ENCODE results near the gene NSUN6.

NSUN6 gene

GRCh38 chr10:18556522-18557147, 94.8 kb downstream of the NSUN6 start:
- no peak overlapping the region for H3K4me3 ChIP-seq (ENCODE audit: low read length)
- H3K9me3 ChIP-seq (ENCODE audit: low read length) = peaks cover 15% of the 10 kb centered on the region
- no peaks in the 10 kb centered on the region for H3K4me1 ChIP-seq (ENCODE audit: insufficient read depth, low read length)
- no peaks in the 10 kb centered on the region for H3K27me3 ChIP-seq (ENCODE audit: insufficient read depth, low read length)
- H3K36me3 ChIP-seq (ENCODE audit: insufficient read depth, low read length) = peaks cover 2% of the 10 kb centered on the region
- no peak overlapping the region for H2AFZ ChIP-seq (ENCODE audit: low read depth, low read length)

DNA sequence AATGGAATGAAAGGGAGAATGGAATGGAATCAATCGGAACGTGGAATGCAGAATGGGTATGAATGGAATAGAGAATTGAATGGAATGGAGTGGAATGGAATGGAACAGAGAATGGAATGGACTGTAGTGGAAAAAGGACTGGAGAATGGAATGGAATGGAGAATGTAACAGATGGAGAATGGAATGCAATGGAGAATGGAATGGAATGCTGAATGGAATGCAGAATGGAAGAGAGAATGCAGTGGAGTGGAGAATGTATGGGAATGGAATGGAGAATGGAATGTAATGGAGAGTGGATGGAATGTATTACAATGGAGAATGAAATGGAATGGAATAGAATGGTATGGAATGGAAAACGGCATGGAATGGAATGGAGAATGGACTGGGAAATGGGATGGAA, 96.9 kb downstream of the NSUN6 start:
- Histone ChIP-seq H3K4me1 (ENCODE audit: insufficient read depth, low read length) (no peaks in the 10 kb centered on the region), H3K9me3 (ENCODE audit: low read length) (peaks cover 13% of the 10 kb centered on the region), H3K36me3 (ENCODE audit: insufficient read depth, low read length) (peaks cover 13% of the 10 kb centered on the region), H3K27me3 (ENCODE audit: insufficient read depth, low read length) (no peaks in the 10 kb centered on the region), H2AFZ (ENCODE audit: low read depth, low read length) (no peak overlapping the region), H3K4me3 (ENCODE audit: low read length) (no peak overlapping the region)

DNA sequence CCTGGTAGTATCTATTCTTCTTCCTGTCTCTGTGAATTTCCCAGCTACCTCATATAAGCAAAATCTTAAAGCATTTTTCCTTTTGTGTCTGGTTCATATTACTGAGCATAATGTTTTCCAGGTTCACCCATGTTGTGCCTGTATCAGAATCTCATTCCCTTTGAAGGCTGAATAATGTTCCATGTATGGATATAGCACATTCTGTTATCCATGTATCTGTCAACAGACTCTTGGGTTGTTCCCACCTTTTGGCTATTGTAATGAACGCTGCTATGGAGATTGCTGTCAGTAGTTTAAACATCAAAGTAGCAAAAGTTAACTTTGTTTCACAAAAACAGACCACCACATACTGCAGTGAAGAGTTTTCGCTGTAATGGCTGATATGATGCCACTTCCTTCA, 99.9 kb downstream of the NSUN6 start:
- Histone ChIP-seq H3K4me3 (ENCODE audit: low read length) (no peak overlapping the region), H3K36me3 (ENCODE audit: insufficient read depth, low read length) (peaks cover 16% of the 10 kb centered on the region), H3K4me1 (ENCODE audit: insufficient read depth, low read length) (no peaks in the 10 kb centered on the region), H2AFZ (ENCODE audit: low read depth, low read length) (no peak overlapping the region), H3K27me3 (ENCODE audit: insufficient read depth, low read length) (no peaks in the 10 kb centered on the region), H3K9me3 (ENCODE audit: low read length) (peaks cover 5% of the 10 kb centered on the region)

DNA sequence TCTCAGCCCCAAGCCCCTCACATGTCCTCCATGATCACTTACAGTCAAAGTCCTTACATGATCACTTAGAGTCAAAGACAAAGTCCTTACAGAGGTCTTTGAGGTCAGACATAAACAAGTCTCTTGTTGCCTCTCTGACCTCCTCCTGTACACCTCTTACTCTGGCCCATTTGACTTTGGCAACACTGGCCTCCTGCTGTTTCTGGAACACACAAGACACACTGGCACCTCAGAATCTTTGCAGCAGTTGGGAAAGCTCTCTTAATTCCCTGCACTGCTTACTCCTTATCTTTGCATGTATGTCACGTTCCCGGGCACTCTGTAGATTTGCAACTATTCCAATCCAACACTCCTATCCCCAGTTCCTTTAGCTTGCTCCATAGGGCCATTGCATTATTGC, 102.3 kb downstream of the NSUN6 start:
- no peaks in the 10 kb centered on the region for H3K27me3 ChIP-seq (ENCODE audit: insufficient read depth, low read length)
- no peak overlapping the region for H3K4me3 ChIP-seq (ENCODE audit: low read length)
- H3K36me3 ChIP-seq (ENCODE audit: insufficient read depth, low read length) = peaks cover 16% of the 10 kb centered on the region
- no peaks in the 10 kb centered on the region for H3K9me3 ChIP-seq (ENCODE audit: low read length)
- no peak overlapping the region for H2AFZ ChIP-seq (ENCODE audit: low read depth, low read length)
- H3K4me1 ChIP-seq (ENCODE audit: insufficient read depth, low read length) = peaks cover 13% of the 10 kb centered on the region

GRCh38 chr10:18545621-18546305, 105.6 kb downstream of the NSUN6 start:
- no peaks in the 10 kb centered on the region for H3K27me3 ChIP-seq (ENCODE audit: insufficient read depth, low read length)

DNA sequence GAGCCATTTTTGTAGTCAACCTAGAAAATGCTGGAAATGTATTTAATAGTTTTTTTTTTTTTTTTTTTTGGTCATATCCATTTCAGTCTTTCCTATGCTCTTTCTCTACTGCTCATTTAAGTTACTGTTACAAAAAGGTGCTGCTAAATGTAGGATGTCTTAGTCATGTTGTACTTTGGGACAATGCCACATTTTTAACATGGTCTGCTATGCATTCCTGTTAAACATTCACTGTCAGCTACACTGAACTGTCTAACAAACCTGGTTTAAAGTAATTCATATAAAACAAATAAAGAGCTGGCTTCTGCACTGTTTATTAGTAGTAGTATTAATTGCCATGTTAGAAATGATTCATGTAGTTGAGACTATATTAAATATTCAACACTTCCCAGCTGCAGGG, 108.6 kb downstream of the NSUN6 start:
- Histone ChIP-seq H3K4me1 (ENCODE audit: insufficient read depth, low read length) (peaks cover 13% of the 10 kb centered on the region), H3K36me3 (ENCODE audit: insufficient read depth, low read length) (peaks cover 25% of the 10 kb centered on the region), H3K4me3 (ENCODE audit: low read length) (no peak overlapping the region), H2AFZ (ENCODE audit: low read depth, low read length) (no peak overlapping the region), H3K9me3 (ENCODE audit: low read length) (no peaks in the 10 kb centered on the region), H3K27me3 (ENCODE audit: insufficient read depth, low read length) (no peaks in the 10 kb centered on the region)

More at GRCh38 chr10:18545621-18546305, 105.6 kb downstream of the NSUN6 start:
- H3K36me3 ChIP-seq (ENCODE audit: insufficient read depth, low read length) = peaks cover 20% of the 10 kb centered on the region
- no peak overlapping the region for H2AFZ ChIP-seq (ENCODE audit: low read depth, low read length)
- no peak overlapping the region for H3K4me3 ChIP-seq (ENCODE audit: low read length)
- H3K4me1 ChIP-seq (ENCODE audit: insufficient read depth, low read length) = peaks cover 13% of the 10 kb centered on the region
- no peaks in the 10 kb centered on the region for H3K9me3 ChIP-seq (ENCODE audit: low read length)

DNA sequence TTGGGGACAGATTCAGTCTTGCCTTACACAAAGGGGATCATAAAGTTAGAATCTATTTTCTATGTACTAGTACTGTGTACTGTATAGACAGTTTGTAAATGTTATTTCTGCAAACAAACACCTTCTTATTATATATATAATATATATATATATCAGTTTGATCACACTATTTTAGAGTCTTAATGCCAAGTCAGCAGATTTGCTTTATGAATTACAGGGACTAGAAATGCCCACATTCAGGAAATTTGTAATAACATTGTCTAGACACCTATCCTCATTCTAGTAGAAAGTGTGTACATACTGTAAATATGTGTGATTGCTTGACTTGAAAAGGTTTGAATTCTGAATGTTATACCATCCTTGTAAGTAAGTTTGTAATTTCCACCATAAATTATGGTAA, 111.2 kb downstream of the NSUN6 start:
- H2AFZ ChIP-seq (ENCODE audit: low read depth, low read length) = no peak overlapping the region
- no peak overlapping the region for H3K4me3 ChIP-seq (ENCODE audit: low read length)
- peaks cover 2% of the 10 kb centered on the region for H3K4me1 ChIP-seq (ENCODE audit: insufficient read depth, low read length)
- no peaks in the 10 kb centered on the region for H3K27me3 ChIP-seq (ENCODE audit: insufficient read depth, low read length)
- H3K36me3 ChIP-seq (ENCODE audit: insufficient read depth, low read length) = peaks cover 25% of the 10 kb centered on the region
- no peaks in the 10 kb centered on the region for H3K9me3 ChIP-seq (ENCODE audit: low read length)

- H3K4me1 ChIP-seq (ENCODE audit: insufficient read depth, low read length) = no peaks in the 10 kb centered on the region
- H3K27me3 ChIP-seq (ENCODE audit: insufficient read depth, low read length) = no peaks in the 10 kb centered on the region
- H3K36me3 ChIP-seq (ENCODE audit: insufficient read depth, low read length) = peaks cover 25% of the 10 kb centered on the region
- no peak overlapping the region for H2AFZ ChIP-seq (ENCODE audit: low read depth, low read length)
- no peak overlapping the region for H3K4me3 ChIP-seq (ENCODE audit: low read length)
- no peaks in the 10 kb centered on the region for H3K9me3 ChIP-seq (ENCODE audit: low read length)
Observed at GRCh38 chr10:18539335-18539734, 112.1 kb downstream of the NSUN6 start.

DNA sequence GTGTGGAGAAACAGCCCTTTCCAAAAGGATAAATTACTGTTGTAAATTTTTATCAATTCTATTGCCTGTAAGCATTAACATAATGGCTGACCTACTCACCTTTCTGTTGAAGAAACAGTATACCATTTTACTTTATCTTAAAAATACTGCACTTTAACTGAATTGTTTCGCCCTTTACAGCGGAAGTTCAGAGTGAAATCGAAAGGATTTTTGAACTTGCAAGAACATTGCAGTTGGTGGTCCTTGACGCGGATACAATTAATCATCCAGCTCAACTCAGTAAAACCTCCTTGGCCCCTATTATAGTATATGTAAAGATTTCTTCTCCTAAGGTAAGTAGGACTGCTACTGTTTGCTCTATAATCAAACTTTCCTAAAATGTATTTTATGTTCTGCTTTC, 117.5 kb downstream of the NSUN6 start:
- Histone ChIP-seq H3K36me3 (ENCODE audit: insufficient read depth, low read length) (peaks cover 5% of the 10 kb centered on the region), H3K4me1 (ENCODE audit: insufficient read depth, low read length) (no peaks in the 10 kb centered on the region), H3K27me3 (ENCODE audit: insufficient read depth, low read length) (no peaks in the 10 kb centered on the region), H3K9me3 (ENCODE audit: low read length) (peaks cover 5% of the 10 kb centered on the region), H3K4me3 (ENCODE audit: low read length) (no peak overlapping the region), H2AFZ (ENCODE audit: low read depth, low read length) (no peak overlapping the region)

DNA sequence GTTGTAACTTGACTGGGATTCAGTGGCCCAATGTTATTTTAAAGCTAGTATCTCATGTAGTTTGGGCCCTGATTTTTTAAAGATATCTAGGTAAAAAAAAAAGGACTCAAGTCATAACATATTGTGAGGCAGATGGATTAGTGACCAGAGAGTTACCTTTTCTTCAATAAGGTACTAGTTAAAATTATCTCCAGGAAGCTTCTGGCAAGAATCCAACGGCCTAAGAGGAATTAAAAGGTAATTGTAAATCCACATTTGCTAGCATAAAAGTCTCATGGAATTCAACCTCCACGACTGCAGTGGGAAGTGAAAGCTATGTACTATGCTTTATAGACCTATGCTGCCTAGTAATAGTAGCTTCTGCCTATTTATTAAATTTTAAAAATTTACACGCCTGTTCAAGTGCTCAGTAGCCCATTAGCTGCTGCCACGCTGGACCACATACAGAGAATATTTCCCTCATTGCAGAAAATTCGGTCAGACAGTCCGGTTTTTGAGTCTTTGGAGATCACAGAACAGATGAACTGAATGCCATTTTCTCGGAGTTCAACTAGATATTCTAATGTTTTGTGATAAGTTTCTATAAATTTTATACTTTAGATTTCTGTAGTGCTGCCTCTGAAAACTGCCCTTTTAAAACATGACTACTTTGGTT, 118.4 kb downstream of the NSUN6 start:
- H2AFZ ChIP-seq (ENCODE audit: low read depth, low read length) = no peak overlapping the region
- H3K27me3 ChIP-seq (ENCODE audit: insufficient read depth, low read length) = no peaks in the 10 kb centered on the region

DNA sequence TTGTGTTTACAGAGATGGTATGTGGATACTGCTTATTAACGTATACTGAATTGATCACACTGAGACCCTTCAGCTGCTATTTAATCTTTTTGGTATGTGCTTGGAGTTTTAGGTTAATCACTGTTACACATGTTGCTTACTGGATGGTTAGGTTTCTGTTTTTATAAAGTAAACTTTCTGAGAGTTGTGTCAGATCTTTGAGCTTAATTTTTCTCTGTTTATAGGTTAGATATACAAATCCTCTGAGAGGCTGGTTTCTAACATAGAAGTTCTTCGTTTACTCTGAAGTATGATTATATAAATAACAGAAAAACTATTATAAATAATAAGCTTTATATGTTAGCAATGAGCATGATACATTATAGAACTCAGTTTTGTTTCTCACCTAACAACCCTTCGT, 123.1 kb downstream of the NSUN6 start:
- Histone ChIP-seq H3K4me1 (ENCODE audit: insufficient read depth, low read length) (no peaks in the 10 kb centered on the region), H3K9me3 (ENCODE audit: low read length) (peaks cover 5% of the 10 kb centered on the region), H3K36me3 (ENCODE audit: insufficient read depth, low read length) (no peaks in the 10 kb centered on the region), H3K4me3 (ENCODE audit: low read length) (no peak overlapping the region), H2AFZ (ENCODE audit: low read depth, low read length) (no peak overlapping the region), H3K27me3 (ENCODE audit: insufficient read depth, low read length) (no peaks in the 10 kb centered on the region)

More for the DNA sequence above, 118.4 kb downstream of the NSUN6 start:
- no peak overlapping the region for H3K4me3 ChIP-seq (ENCODE audit: low read length)
- peaks cover 2% of the 10 kb centered on the region for H3K36me3 ChIP-seq (ENCODE audit: insufficient read depth, low read length)
- H3K9me3 ChIP-seq (ENCODE audit: low read length) = peaks cover 5% of the 10 kb centered on the region
- no peaks in the 10 kb centered on the region for H3K4me1 ChIP-seq (ENCODE audit: insufficient read depth, low read length)

DNA sequence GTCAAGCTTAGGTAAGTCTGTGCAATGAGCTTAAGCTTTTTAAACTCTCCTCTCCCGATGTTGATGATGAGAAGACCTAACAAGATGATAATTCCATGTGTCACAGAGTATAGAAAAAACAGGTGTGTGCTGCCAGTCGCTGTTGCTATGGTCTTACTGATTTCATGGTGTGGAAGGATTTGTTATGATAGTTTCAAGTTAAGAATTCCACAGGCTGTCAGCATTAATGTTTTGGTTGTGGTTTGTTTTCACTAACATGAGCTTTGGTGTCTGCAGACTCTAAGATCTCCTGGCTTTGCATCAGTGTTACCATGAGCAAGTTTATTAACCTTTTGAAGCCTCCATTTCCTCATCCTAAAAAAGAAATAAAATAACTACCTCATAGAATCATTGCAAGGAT, 123.7 kb downstream of the NSUN6 start:
- Histone ChIP-seq H3K36me3 (ENCODE audit: insufficient read depth, low read length) (no peaks in the 10 kb centered on the region), H3K27me3 (ENCODE audit: insufficient read depth, low read length) (no peaks in the 10 kb centered on the region), H3K9me3 (ENCODE audit: low read length) (peaks cover 5% of the 10 kb centered on the region), H3K4me1 (ENCODE audit: insufficient read depth, low read length) (no peaks in the 10 kb centered on the region), H3K4me3 (ENCODE audit: low read length) (no peak overlapping the region), H2AFZ (ENCODE audit: low read depth, low read length) (no peak overlapping the region)

DNA sequence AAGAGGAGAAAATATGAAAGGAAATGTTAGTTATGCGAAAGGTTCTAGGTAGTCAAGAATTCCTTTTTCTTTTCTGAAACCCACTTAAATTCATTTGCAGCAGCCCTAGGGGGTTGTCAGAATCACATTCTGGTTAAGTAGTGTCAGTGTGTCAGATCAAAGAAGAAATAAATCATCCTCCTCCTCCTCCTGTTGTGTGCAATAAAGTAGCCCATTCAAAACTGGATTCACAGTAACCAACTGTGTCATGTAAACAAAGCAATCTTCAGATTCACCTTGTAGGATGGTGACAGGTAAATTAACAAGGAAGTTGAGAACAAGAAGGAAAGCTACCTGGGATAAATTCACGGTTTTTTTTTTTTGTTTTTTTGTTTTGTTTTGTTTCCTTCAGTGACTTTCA, 127.5 kb downstream of the NSUN6 start:
- Histone ChIP-seq H3K4me1 (ENCODE audit: insufficient read depth, low read length) (no peaks in the 10 kb centered on the region), H3K9me3 (ENCODE audit: low read length) (no peaks in the 10 kb centered on the region), H2AFZ (ENCODE audit: low read depth, low read length) (no peak overlapping the region), H3K36me3 (ENCODE audit: insufficient read depth, low read length) (no peaks in the 10 kb centered on the region), H3K27me3 (ENCODE audit: insufficient read depth, low read length) (no peaks in the 10 kb centered on the region), H3K4me3 (ENCODE audit: low read length) (no peak overlapping the region)
